ENCODE results near the gene SPINK6.

SPINK6 gene

DNA sequence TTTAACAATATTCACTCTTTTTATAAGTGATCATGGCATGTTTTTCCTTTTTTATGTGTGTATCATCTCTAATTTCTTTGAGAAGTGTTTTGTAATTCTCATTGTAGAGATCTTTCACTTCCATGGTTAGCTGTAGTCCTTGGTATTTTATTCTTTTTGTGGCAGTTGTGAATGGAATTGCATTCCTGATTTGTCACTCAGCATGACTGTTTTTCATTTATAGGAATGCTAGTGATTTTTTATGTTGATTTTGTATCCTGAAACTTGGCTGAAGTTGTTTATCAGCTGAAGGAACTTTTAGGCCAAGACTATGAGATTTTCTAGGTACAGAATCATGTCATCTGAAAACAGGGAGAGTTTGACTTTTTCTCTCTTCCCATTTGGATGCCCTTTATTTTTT lies 52.6 kb downstream of the SPINK6 start:
- TF ChIP-seq YY1 (IDR thresholded peaks at IDR 0.05; ENCODE audit: low read depth) (no peak), CEBPB (IDR thresholded peaks at IDR 0.05) (no peak), FOXM1 (IDR thresholded peaks at IDR 0.05; ENCODE audit: borderline replicate concordance, low read depth) (no peak), CREB1 (IDR thresholded peaks at IDR 0.05; ENCODE audit: low read depth) (no peak), TAF1 (IDR thresholded peaks at IDR 0.05; ENCODE audit: low read depth) (no peak), RAD21 (IDR thresholded peaks at IDR 0.05; ENCODE audit: low read depth) (no peak), EGR1 (IDR thresholded peaks at IDR 0.05) (no peak)
- TF ChIP-seq, protein P1, sequence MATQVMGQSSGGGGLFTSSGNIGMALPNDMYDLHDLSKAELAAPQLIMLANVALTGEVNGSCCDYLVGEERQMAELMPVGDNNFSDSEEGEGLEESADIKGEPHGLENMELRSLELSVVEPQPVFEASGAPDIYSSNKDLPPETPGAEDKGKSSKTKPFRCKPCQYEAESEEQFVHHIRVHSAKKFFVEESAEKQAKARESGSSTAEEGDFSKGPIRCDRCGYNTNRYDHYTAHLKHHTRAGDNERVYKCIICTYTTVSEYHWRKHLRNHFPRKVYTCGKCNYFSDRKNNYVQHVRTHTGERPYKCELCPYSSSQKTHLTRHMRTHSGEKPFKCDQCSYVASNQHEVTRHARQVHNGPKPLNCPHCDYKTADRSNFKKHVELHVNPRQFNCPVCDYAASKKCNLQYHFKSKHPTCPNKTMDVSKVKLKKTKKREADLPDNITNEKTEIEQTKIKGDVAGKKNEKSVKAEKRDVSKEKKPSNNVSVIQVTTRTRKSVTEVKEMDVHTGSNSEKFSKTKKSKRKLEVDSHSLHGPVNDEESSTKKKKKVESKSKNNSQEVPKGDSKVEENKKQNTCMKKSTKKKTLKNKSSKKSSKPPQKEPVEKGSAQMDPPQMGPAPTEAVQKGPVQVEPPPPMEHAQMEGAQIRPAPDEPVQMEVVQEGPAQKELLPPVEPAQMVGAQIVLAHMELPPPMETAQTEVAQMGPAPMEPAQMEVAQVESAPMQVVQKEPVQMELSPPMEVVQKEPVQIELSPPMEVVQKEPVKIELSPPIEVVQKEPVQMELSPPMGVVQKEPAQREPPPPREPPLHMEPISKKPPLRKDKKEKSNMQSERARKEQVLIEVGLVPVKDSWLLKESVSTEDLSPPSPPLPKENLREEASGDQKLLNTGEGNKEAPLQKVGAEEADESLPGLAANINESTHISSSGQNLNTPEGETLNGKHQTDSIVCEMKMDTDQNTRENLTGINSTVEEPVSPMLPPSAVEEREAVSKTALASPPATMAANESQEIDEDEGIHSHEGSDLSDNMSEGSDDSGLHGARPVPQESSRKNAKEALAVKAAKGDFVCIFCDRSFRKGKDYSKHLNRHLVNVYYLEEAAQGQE (IDR thresholded peaks at IDR 0.05; ENCODE audit: low read depth): no peak
- TF ChIP-seq, protein P2, sequence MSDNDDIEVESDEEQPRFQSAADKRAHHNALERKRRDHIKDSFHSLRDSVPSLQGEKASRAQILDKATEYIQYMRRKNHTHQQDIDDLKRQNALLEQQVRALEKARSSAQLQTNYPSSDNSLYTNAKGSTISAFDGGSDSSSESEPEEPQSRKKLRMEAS (IDR thresholded peaks at IDR 0.05): no peak

DNA sequence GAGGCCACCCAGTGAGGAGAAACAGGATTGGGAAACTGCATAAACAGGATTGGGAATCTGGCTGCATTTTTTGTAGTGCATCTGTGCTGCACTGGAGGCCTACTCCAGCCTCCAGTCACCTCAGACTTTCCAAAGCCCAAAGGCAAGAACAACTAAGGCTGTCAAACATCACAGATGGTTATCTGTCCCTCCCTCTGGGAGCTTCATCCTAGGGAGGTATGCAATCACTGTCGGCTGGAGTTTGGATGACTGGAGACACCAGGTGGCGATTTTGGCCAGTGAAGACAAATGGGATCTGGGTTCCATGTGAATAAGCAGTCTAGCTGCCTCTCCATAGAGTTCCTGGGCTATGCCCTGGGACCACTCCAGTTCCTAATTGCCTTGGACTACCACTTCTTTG lies 56.4 kb downstream of the SPINK6 start:
- TF ChIP-seq RAD21 (IDR thresholded peaks at IDR 0.05; ENCODE audit: low read depth) (no peak), TCF12 (IDR thresholded peaks at IDR 0.05; ENCODE audit: low read depth) (no peak), TEAD4 (IDR thresholded peaks at IDR 0.05) (no peak), EGR1 (IDR thresholded peaks at IDR 0.05) (no peak), EP300 (IDR thresholded peaks at IDR 0.05; ENCODE audit: borderline replicate concordance) (no peak), NFIC (IDR thresholded peaks at IDR 0.05) (no peak), TAF1 (IDR thresholded peaks at IDR 0.05; ENCODE audit: low read depth) (no peak), CEBPB (IDR thresholded peaks at IDR 0.05) (no peak), ZBTB7A (IDR thresholded peaks at IDR 0.05; ENCODE audit: low read depth) (no peak), YY1 (IDR thresholded peaks at IDR 0.05; ENCODE audit: low read depth) (no peak), CREB1 (IDR thresholded peaks at IDR 0.05; ENCODE audit: low read depth) (no peak), FOXM1 (IDR thresholded peaks at IDR 0.05; ENCODE audit: borderline replicate concordance, low read depth) (no peak)
- TF ChIP-seq, protein P3, sequence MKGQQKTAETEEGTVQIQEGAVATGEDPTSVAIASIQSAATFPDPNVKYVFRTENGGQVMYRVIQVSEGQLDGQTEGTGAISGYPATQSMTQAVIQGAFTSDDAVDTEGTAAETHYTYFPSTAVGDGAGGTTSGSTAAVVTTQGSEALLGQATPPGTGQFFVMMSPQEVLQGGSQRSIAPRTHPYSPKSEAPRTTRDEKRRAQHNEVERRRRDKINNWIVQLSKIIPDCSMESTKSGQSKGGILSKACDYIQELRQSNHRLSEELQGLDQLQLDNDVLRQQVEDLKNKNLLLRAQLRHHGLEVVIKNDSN (IDR thresholded peaks at IDR 0.05): no peak
- TF ChIP-seq, protein P1 (IDR thresholded peaks at IDR 0.05; ENCODE audit: low read depth): no peak
- TF ChIP-seq, protein P2 (IDR thresholded peaks at IDR 0.05): no peak

DNA sequence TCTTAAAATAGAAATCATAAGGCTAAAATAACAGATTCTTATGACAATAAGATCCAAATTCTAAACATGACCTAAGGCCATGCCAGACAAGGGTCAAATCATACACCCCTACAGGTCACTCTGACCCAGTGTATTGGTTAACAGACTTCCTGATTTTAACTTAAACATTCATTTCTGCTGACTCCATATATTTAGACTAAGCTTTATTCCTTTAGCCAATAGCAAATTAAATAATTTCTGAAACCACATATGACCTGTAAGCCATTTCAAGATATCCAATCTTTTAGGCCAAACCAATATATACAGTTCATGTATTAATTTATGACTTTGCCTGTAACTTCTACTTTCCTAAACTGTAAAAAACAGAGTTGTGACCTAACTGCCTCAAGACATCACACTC lies 58.4 kb downstream of the SPINK6 start:
- TF ChIP-seq TAF1 (IDR thresholded peaks at IDR 0.05; ENCODE audit: low read depth) (no peak), TEAD4 (IDR thresholded peaks at IDR 0.05) (no peak), CEBPB (IDR thresholded peaks at IDR 0.05) (no peak), RAD21 (IDR thresholded peaks at IDR 0.05; ENCODE audit: low read depth) (no peak), ZBTB7A (IDR thresholded peaks at IDR 0.05; ENCODE audit: low read depth) (no peak), TCF12 (IDR thresholded peaks at IDR 0.05; ENCODE audit: low read depth) (no peak), FOXM1 (IDR thresholded peaks at IDR 0.05; ENCODE audit: borderline replicate concordance, low read depth) (no peak), YY1 (IDR thresholded peaks at IDR 0.05; ENCODE audit: low read depth) (no peak), NFIC (IDR thresholded peaks at IDR 0.05) (no peak), CREB1 (IDR thresholded peaks at IDR 0.05; ENCODE audit: low read depth) (no peak), EP300 (IDR thresholded peaks at IDR 0.05; ENCODE audit: borderline replicate concordance) (no peak)
- TF ChIP-seq, protein P1 (IDR thresholded peaks at IDR 0.05; ENCODE audit: low read depth): no peak
- TF ChIP-seq, protein P3 (IDR thresholded peaks at IDR 0.05): no peak

Data from Ishikawa (cell line).